Measurements from ENCODE around the gene SENP5. TPM values are rescaled to one million over a fixed set of nuclear protein-coding genes. Genes with fewer than 3 reads are reported as not detected.

The SENP5 gene
- total RNA-seq, 1 experiment from 2014 or later, result 27.6 TPM

GRCh38 chr3:196916221-196916620 lies 48.5 kb downstream of the SENP5 start:
- H3K27ac ChIP-seq (ENCODE audit: low read depth, low read length), result no peak overlapping the region
- no peaks in the 10 kb centered on the region for H4K20me1 ChIP-seq (ENCODE audit: insufficient read depth)
- ATAC-seq (no peak), DNase-seq (ENCODE audit: low read depth, low spot score) (no peak)
- H3K4me3 ChIP-seq (replicated peaks in 1 of 2; ENCODE audit: low read depth in 1 of 2, low read length in 2 of 2), result no peak overlapping the region
- no peak overlapping the region for H3K4me2 ChIP-seq (ENCODE audit: low read length)
- no peak for TF ChIP-seq CBX3 (IDR thresholded peaks at IDR 0.05; ENCODE audit: low read depth)
- no peak for TF ChIP-seq REST (IDR thresholded peaks at IDR 0.05; ENCODE audit: low read depth)
- no peak for TF ChIP-seq JUND (IDR thresholded peaks at IDR 0.05)
- TF ChIP-seq SIN3A (IDR thresholded peaks at IDR 0.05; ENCODE audit: low read depth), result no peak
- no peak for TF ChIP-seq POLR2A (IDR thresholded peaks at IDR 0.05; ENCODE audit: borderline replicate concordance, extremely low read depth, insufficient read depth, insufficient read length)
- no peak for TF ChIP-seq CTCF (IDR thresholded peaks at IDR 0.05 in 2 of 3, conservative IDR thresholded peaks at IDR 0.05 in 1 of 3; ENCODE audit: borderline replicate concordance in 1 of 3, insufficient read depth in 1 of 3, low read depth in 2 of 3, low read length in 2 of 3)
- no peak for TF ChIP-seq TCF7L2 (IDR thresholded peaks at IDR 0.05; ENCODE audit: borderline replicate concordance, extremely low read depth, insufficient read depth, insufficient read length)
- no peak for TF ChIP-seq EZH2 (IDR thresholded peaks at IDR 0.05)
- no peak for TF ChIP-seq ELF1 (IDR thresholded peaks at IDR 0.05; ENCODE audit: borderline replicate concordance, low read depth)
- no peak overlapping the region for H3K9ac ChIP-seq (ENCODE audit: low read length)
- peaks cover 5 to 10% of the 10 kb centered on the region in 2 experiments; a peak in 1 of 4 replicates for H3K36me3 ChIP-seq (ENCODE audit: control insufficient read depth in 1 of 2, insufficient read depth in 2 of 2, low read length in 2 of 2)
- ChIA-PET POLR2A (no interaction called here), RAD21 (ENCODE audit: low non-redundant PET in 1 of 2, low total read pairs in 2 of 2, uncharacterized antibody in 2 of 2, unreplicated experiment in 2 of 2) (no interaction called here), CTCF (no interaction called here)
- H3K79me2 ChIP-seq (ENCODE audit: insufficient read depth, low read length), result no peaks in the 10 kb centered on the region
- intact Hi-C loops (cut with micrococcal nuclease), result no loop called here
- no peaks in the 10 kb centered on the region for H3K4me1 ChIP-seq (ENCODE audit: control insufficient read depth in 1 of 2, insufficient read depth in 2 of 2, low read length in 2 of 2)
- H3K9me2 ChIP-seq (ENCODE audit: insufficient read depth), result no peaks in the 10 kb centered on the region
- H3K9me3 ChIP-seq (ENCODE audit: control insufficient read depth in 1 of 2, insufficient read depth in 1 of 2, low read depth in 1 of 2, low read length in 2 of 2), result no peaks in the 10 kb centered on the region
- BruUV-seq (replicated peaks), result no TSS peak
- no peak overlapping the region for H2AFZ ChIP-seq (ENCODE audit: low read depth, low read length, poor library complexity, severe bottlenecking)
- no peaks in the 10 kb centered on the region for H3K27me3 ChIP-seq (ENCODE audit: insufficient read depth, low read length)

All from HCT116 (cell line).